NCI-H526 treated with DMSO at 0.1 percent for 48 hours (cell line): ENCODE results near the gene IL20RA.
A peak's percentile ranks its signal among the peaks of the same experiment; 100 is the strongest.

Experiments used
- DNase-seq: peaks from one replicate; lab custom pipeline; 2025; lab: John Stamatoyannopoulos, UW

IL20RA gene

GRCh38 chr6:137045222-137045789 lies 541 bp upstream of the IL20RA start:
- DNase-seq: no peak

GRCh38 chr6:137043710-137044365 lies 927 bp downstream of the IL20RA start:
- DNase-seq: no peak

- no peak for DNase-seq
Measured at GRCh38 chr6:137040393-137040792, 4.4 kb downstream of the IL20RA start.

- DNase-seq: no peak
Measured at GRCh38 chr6:137039010-137039409, 5.8 kb downstream of the IL20RA start.

GRCh38 chr6:137036566-137037300 lies 8.0 kb downstream of the IL20RA start:
- peak; percentile 66 for DNase-seq

- DNase-seq: no peak
Measured at GRCh38 chr6:137033828-137034227, 10.9 kb downstream of the IL20RA start.

- no peak for DNase-seq
Measured at GRCh38 chr6:137031122-137031521, 13.6 kb downstream of the IL20RA start.

- no peak for DNase-seq
Measured at GRCh38 chr6:137028912-137029311, 15.9 kb downstream of the IL20RA start.

GRCh38 chr6:137025786-137026730 lies 18.7 kb downstream of the IL20RA start:
- no peak for DNase-seq

- no peak for DNase-seq
Measured at GRCh38 chr6:137024237-137024990, 20.4 kb downstream of the IL20RA start.

GRCh38 chr6:137020776-137021175 lies 24.0 kb downstream of the IL20RA start:
- DNase-seq: no peak

GRCh38 chr6:137019476-137020272 lies 25.1 kb downstream of the IL20RA start:
- no peak for DNase-seq

GRCh38 chr6:137017081-137017480 lies 27.7 kb downstream of the IL20RA start:
- DNase-seq: no peak

GRCh38 chr6:137016356-137016755 lies 28.4 kb downstream of the IL20RA start:
- no peak for DNase-seq

- no peak for DNase-seq
Measured at GRCh38 chr6:137015943-137016342, 28.8 kb downstream of the IL20RA start.

- no peak for DNase-seq
Measured at GRCh38 chr6:137013738-137014602, 30.8 kb downstream of the IL20RA start.

- DNase-seq: no peak
Measured at GRCh38 chr6:137013031-137013430, 31.7 kb downstream of the IL20RA start.

- no peak for DNase-seq
Measured at GRCh38 chr6:137011406-137011805, 33.4 kb downstream of the IL20RA start.

- DNase-seq: no peak
Measured at GRCh38 chr6:137010128-137010718, 34.5 kb downstream of the IL20RA start.
